HEK293 (cell line): ENCODE results near the gene NOXO1.
A peak's percentile ranks its signal among the peaks of the same experiment; 100 is the strongest.

Experiments
- CTCF ChIA-PET: fragments of 350-600 bp; formaldehyde crosslinking; extraction: SDS; loops from one replicate; lab custom pipeline; 2021; ENCODE audit warnings: antibody characterized with exemption; lab: Yijun Ruan, JAX
- POLR2A ChIA-PET: fragments of 300-600 bp; formaldehyde crosslinking; extraction: SDS; loops from one replicate; lab custom pipeline; 2020; ENCODE audit warnings: antibody characterized with exemption, inconsistent platforms; lab: Yijun Ruan, JAX
- H3K27ac ChIP-seq: fragments of 200-500 bp; sonication (Bioruptor generic); 2 replicates; pipeline ENCODE4 v1.5.1; 2014; ENCODE audit warnings: low read depth, low read length, control low read depth, inconsistent platforms; ENCODE audit errors: extremely low read depth
- H3K36me3 ChIP-seq, 2 experiments: fragments of 200-500 bp in 1 of 2; sonication (Bioruptor generic) in 1 of 2; 1 replicate in 1 of 2; 2 replicates in 1 of 2; pipeline ENCODE4 v1.5.1; 2014 to 2017; ENCODE audit warnings: inconsistent platforms in 2 of 2, low read length in 2 of 2; ENCODE audit not compliant: control insufficient read depth in 2 of 2, insufficient read depth in 1 of 2
- H3K4me1 ChIP-seq: fragments of 200-500 bp; sonication (Bioruptor generic); 2 replicates; pipeline ENCODE4 v1.5.1; 2014; ENCODE audit warnings: mild to moderate bottlenecking, low read length, inconsistent platforms; ENCODE audit not compliant: control insufficient read depth, insufficient read depth
- H3K4me3 ChIP-seq: 2 replicates; pipeline ENCODE4 v1.5.1; 2011; ENCODE audit warnings: low read depth, mild to moderate bottlenecking, control low read depth, low read length, moderate library complexity
- H3K9me3 ChIP-seq: fragments of 200-500 bp; sonication (Bioruptor generic); 2 replicates; pipeline ENCODE4 v1.5.1; 2014; ENCODE audit warnings: low read depth, low read length, inconsistent platforms; ENCODE audit not compliant: control insufficient read depth, insufficient read depth
- SETDB1 ChIP-seq: IDR thresholded peaks from one replicate; pipeline ENCODE4 v1.6.1; 2017; ENCODE audit warnings: mild to moderate bottlenecking, low read length, moderate library complexity, mixed read lengths; ENCODE audit not compliant: insufficient read length
- ZBTB1 ChIP-seq: fragments of 450-650 bp; formaldehyde crosslinking; IDR thresholded peaks from 2 replicates; pipeline ENCODE4 v1.5.1; 2016; ENCODE audit warnings: missing biosample characterization, missing genetic modification characterization
- ZBTB20 ChIP-seq: fragments of 450-650 bp; formaldehyde crosslinking; IDR thresholded peaks from 2 replicates; pipeline ENCODE4 v1.5.1; 2016; ENCODE audit warnings: missing biosample characterization, missing genetic modification characterization
- ZBTB8A ChIP-seq: fragments of 450-650 bp; formaldehyde crosslinking; IDR thresholded peaks from 2 replicates; pipeline ENCODE4 v1.5.1; 2016; ENCODE audit warnings: missing biosample characterization, missing genetic modification characterization
- ZFHX2 ChIP-seq: fragments of 450-650 bp; formaldehyde crosslinking; conservative IDR thresholded peaks from 2 replicates; pipeline ENCODE4 v1.5.1; 2016; ENCODE audit warnings: missing biosample characterization, missing genetic modification characterization
- ZNF10 ChIP-seq: fragments of 450-650 bp; formaldehyde crosslinking; IDR thresholded peaks from 2 replicates; pipeline ENCODE4 v1.5.1; 2017; ENCODE audit warnings: missing biosample characterization, missing genetic modification characterization
- ZNF132 ChIP-seq: fragments of 450-650 bp; formaldehyde crosslinking; IDR thresholded peaks from 2 replicates; pipeline ENCODE4 v1.5.1; 2017; ENCODE audit warnings: missing biosample characterization, missing genetic modification characterization, borderline replicate concordance
- ZNF24 ChIP-seq: fragments of 450-650 bp; formaldehyde crosslinking; IDR thresholded peaks from 2 replicates; pipeline ENCODE4 v1.5.1; 2016; ENCODE audit warnings: missing biosample characterization, missing genetic modification characterization
- ZNF549 ChIP-seq: fragments of 450-650 bp; IDR thresholded peaks from 2 replicates; pipeline ENCODE4 v1.5.1; 2018; ENCODE audit warnings: missing biosample characterization, missing genetic modification characterization, mild to moderate bottlenecking, inconsistent platforms, moderate library complexity
- ZNF600 ChIP-seq: fragments of 450-650 bp; formaldehyde crosslinking; IDR thresholded peaks from 2 replicates; pipeline ENCODE4 v1.5.1; 2016; ENCODE audit warnings: missing biosample characterization, missing genetic modification characterization
- ZNF623 ChIP-seq: fragments of 450-650 bp; formaldehyde crosslinking; IDR thresholded peaks from 2 replicates; pipeline ENCODE4 v1.5.1; 2016; ENCODE audit warnings: missing biosample characterization, missing genetic modification characterization
- ZNF707 ChIP-seq: fragments of 450-650 bp; formaldehyde crosslinking; IDR thresholded peaks from 2 replicates; pipeline ENCODE4 v1.5.1; 2016; ENCODE audit warnings: missing biosample characterization, missing genetic modification characterization
- ZNF843 ChIP-seq: fragments of 450-650 bp; formaldehyde crosslinking; IDR thresholded peaks from 2 replicates; pipeline ENCODE4 v1.5.1; 2016; ENCODE audit warnings: missing biosample characterization, missing genetic modification characterization
- TF ChIP-seq, protein P1 (sequence below): fragments of 450-650 bp; formaldehyde crosslinking; IDR thresholded peaks from 2 replicates; pipeline ENCODE4 v1.5.1; 2016; ENCODE audit warnings: missing biosample characterization, missing genetic modification characterization
- TF ChIP-seq, protein P2 (sequence below): sonication (generic); formaldehyde crosslinking; IDR thresholded peaks from 2 replicates; pipeline ENCODE4 v1.8.1; 2022; ENCODE audit warnings: mild to moderate bottlenecking, moderate library complexity, missing genetic modification reagents
- TF ChIP-seq, protein P3 (sequence below): fragments of 450-650 bp; formaldehyde crosslinking; IDR thresholded peaks from 2 replicates; pipeline ENCODE4 v1.5.1; 2016; ENCODE audit warnings: missing biosample characterization, missing genetic modification characterization
- TF ChIP-seq, protein P4 (sequence below): fragments of 450-650 bp; formaldehyde crosslinking; IDR thresholded peaks from 2 replicates; pipeline ENCODE4 v1.5.1; 2016; ENCODE audit warnings: missing biosample characterization, missing genetic modification characterization
- TF ChIP-seq, protein P5 (sequence below): fragments of 450-650 bp; formaldehyde crosslinking; IDR thresholded peaks from 2 replicates; pipeline ENCODE4 v1.5.1; 2016; ENCODE audit warnings: missing biosample characterization, missing genetic modification characterization, borderline replicate concordance

NOXO1 gene

DNA sequence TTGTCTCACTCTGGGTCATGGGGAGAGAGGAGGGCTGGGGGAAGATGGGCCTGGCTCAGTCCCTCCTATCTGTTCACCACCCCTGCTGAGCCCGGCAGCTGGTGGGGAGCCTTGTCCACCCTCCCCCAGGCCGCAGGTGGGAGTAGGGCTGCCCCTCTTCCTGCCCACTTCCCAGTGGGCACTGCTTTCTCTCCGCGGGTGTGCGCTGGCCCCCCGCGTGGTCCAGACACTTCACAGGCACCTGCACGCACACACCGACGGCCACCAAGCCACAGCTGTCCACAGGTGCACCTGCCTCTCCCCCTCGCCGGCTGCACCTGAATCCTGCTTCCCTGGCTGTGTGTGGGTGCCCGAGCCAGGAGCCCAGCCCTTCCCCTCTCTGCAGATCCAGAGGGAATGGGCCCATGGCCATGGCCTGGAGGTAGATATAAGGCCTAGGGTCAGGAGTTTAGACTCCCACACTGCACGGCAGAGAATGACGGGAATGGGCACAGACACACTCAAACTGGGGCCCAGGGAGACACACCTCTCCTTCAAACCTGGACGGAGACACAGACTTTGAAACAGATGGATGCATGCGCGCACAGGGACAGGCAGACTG is 47.5 kb upstream of the NOXO1 start (continued):
- TF ChIP-seq, protein P1, sequence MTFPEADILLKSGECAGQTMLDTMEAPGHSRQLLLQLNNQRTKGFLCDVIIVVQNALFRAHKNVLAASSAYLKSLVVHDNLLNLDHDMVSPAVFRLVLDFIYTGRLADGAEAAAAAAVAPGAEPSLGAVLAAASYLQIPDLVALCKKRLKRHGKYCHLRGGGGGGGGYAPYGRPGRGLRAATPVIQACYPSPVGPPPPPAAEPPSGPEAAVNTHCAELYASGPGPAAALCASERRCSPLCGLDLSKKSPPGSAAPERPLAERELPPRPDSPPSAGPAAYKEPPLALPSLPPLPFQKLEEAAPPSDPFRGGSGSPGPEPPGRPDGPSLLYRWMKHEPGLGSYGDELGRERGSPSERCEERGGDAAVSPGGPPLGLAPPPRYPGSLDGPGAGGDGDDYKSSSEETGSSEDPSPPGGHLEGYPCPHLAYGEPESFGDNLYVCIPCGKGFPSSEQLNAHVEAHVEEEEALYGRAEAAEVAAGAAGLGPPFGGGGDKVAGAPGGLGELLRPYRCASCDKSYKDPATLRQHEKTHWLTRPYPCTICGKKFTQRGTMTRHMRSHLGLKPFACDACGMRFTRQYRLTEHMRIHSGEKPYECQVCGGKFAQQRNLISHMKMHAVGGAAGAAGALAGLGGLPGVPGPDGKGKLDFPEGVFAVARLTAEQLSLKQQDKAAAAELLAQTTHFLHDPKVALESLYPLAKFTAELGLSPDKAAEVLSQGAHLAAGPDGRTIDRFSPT (tag by site-specific recombination), result 0 out of 2 replicates have a peak, but pooled peaks have one; percentile 36

DNA sequence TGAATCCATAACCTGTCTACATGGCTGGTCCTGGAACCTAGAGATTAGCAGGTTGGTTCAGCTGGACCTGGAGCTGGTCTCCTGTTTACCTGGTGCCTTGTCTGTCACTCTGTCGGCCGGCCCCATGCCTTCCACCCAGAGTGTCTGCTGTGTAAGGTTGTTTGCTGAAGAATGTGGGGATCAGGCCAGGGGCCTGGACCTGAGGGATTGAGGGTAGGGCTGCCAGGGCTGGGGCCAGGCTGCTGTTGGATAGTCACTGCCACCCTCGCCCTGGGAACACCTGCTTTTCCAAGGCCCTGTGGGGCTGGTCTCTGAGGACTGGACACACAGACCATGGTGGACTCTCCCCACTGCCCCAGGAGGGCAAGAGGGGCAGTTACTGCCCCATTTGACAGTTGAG is 46.9 kb upstream of the NOXO1 start:
- peaks cover 0 to 4% of the 10 kb centered on the region in 2 experiments; a peak in 1 of 3 replicates for H3K36me3 ChIP-seq
- ChIA-PET CTCF (interaction anchor here (1.1 to 2.1 kb wide), 3 partner anchors 12 to 112 kb away, joined by 5 to 10 read pairs (median 5); no protein-coding TSS in a partner anchor), POLR2A (interaction anchor here (1.0 to 2.6 kb wide), 4 partner anchors 11 to 127 kb away, joined by 4 to 15 read pairs (median 6); partner anchors contain the start of genes NTHL1, TRAF7 and TSC2)
- TF ChIP-seq ZNF24 (tag by site-specific recombination) (no peak), ZNF600 (tag by site-specific recombination) (0 out of 2 replicates have a peak, but pooled peaks have one; percentile 78)
- no peaks in the 10 kb centered on the region for H3K9me3 ChIP-seq
- no peak overlapping the region for H3K4me3 ChIP-seq
- no peaks in the 10 kb centered on the region; the same call in 1 of the 2 replicates for H3K4me1 ChIP-seq
- no peak overlapping the region for H3K27ac ChIP-seq

DNA sequence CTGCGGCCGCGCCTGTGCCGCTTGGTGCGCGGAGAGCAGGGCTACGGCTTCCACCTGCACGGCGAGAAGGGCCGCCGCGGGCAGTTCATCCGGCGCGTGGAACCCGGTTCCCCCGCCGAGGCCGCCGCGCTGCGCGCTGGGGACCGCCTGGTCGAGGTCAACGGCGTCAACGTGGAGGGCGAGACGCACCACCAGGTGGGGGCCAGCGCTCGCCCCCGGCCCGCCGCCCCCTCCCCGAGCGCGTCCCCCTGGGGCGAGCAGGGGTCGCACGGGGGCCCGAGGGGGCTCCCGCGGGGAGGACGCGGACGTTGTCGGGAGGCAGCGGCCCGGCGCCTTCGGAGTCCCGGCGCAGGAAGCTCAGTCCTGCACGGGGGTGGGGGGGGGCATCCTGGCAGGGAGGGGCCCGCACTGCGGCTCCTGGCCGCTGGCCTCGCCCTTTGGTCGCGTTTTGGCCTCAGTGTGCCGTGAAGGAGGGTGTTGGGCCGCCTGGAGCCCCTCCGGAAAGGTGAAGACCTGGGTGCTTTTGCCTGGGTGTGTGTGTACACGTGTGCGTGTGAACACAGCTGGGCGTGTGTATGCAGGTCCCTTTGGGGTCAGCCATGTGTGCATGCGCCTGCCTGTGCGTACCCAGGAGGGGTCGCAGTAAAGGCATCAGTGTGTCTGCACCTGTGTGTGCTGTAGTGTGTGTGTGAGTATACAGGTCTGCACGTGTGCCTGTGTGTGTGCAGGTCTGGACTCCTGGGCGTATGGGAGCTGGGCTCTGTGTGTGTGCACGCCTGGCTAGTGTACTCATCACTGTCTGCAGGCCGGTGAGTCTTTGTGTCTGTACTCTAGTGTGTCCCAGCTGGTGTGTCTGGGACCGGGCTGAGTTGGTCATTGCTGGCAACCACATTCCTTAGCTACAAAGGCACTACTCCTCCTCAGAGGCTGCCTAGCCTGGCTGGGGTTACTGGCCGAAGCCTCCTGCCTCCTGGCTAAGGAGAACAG is 46.0 kb upstream of the NOXO1 start:
- peaks cover 3% of the 10 kb centered on the region; the same call in 1 of the 2 replicates for H3K4me1 ChIP-seq
- ChIA-PET POLR2A (interaction anchor here (0.5 to 2.6 kb wide), 5 partner anchors 11 to 128 kb away, joined by 3 to 15 read pairs (median 6); partner anchors contain the start of genes NTHL1, TRAF7 and TSC2), CTCF (interaction anchor here (0.5 to 2.1 kb wide), 4 partner anchors 11 to 1418 kb away, joined by 4 to 10 read pairs (median 5); no protein-coding TSS in a partner anchor)
- peaks cover 0 to 4% of the 10 kb centered on the region in 2 experiments; a peak in 1 of 3 replicates for H3K36me3 ChIP-seq
- H3K4me3 ChIP-seq, result peak overlapping the region; percentile 42
- no peaks in the 10 kb centered on the region for H3K9me3 ChIP-seq
- peak overlapping the region; percentile 16; the same call in 1 of the 2 replicates for H3K27ac ChIP-seq
- TF ChIP-seq ZNF10 (tag by site-specific recombination), result no peak
- no peak for TF ChIP-seq ZNF843 (tag by site-specific recombination)
- TF ChIP-seq, protein P2, sequence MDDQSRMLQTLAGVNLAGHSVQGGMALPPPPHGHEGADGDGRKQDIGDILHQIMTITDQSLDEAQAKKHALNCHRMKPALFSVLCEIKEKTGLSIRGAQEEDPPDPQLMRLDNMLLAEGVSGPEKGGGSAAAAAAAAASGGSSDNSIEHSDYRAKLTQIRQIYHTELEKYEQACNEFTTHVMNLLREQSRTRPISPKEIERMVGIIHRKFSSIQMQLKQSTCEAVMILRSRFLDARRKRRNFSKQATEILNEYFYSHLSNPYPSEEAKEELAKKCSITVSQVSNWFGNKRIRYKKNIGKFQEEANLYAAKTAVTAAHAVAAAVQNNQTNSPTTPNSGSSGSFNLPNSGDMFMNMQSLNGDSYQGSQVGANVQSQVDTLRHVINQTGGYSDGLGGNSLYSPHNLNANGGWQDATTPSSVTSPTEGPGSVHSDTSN (CRISPR knock-in tag), result no peak
- TF ChIP-seq ZNF707 (tag by site-specific recombination), result no peak
- TF ChIP-seq ZNF549, result no peak
- TF ChIP-seq ZBTB20 (tag by site-specific recombination), result peak; percentile 58; the same call in 1 of the 2 replicates
- no peak for TF ChIP-seq ZNF132 (tag by site-specific recombination)
- TF ChIP-seq, protein P3, sequence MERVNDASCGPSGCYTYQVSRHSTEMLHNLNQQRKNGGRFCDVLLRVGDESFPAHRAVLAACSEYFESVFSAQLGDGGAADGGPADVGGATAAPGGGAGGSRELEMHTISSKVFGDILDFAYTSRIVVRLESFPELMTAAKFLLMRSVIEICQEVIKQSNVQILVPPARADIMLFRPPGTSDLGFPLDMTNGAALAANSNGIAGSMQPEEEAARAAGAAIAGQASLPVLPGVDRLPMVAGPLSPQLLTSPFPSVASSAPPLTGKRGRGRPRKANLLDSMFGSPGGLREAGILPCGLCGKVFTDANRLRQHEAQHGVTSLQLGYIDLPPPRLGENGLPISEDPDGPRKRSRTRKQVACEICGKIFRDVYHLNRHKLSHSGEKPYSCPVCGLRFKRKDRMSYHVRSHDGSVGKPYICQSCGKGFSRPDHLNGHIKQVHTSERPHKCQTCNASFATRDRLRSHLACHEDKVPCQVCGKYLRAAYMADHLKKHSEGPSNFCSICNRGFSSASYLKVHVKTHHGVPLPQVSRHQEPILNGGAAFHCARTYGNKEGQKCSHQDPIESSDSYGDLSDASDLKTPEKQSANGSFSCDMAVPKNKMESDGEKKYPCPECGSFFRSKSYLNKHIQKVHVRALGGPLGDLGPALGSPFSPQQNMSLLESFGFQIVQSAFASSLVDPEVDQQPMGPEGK (tag by site-specific recombination), result peak; percentile 81
- TF ChIP-seq SETDB1, result no peak
- TF ChIP-seq ZNF623 (tag by site-specific recombination), result no peak
- peak; percentile 27; the same call in 1 of the 2 replicates for TF ChIP-seq ZBTB8A (tag by site-specific recombination)
- TF ChIP-seq ZBTB1 (tag by site-specific recombination), result no peak
- TF ChIP-seq, protein P4, sequence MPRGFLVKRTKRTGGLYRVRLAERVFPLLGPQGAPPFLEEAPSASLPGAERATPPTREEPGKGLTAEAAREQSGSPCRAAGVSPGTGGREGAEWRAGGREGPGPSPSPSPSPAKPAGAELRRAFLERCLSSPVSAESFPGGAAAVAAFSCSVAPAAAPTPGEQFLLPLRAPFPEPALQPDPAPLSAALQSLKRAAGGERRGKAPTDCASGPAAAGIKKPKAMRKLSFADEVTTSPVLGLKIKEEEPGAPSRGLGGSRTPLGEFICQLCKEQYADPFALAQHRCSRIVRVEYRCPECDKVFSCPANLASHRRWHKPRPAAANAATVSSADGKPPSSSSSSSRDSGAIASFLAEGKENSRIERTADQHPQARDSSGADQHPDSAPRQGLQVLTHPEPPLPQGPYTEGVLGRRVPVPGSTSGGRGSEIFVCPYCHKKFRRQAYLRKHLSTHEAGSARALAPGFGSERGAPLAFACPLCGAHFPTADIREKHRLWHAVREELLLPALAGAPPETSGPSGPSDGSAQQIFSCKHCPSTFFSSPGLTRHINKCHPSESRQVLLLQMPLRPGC (tag by site-specific recombination), result no peak
- TF ChIP-seq ZFHX2, result no peak
- TF ChIP-seq, protein P5, sequence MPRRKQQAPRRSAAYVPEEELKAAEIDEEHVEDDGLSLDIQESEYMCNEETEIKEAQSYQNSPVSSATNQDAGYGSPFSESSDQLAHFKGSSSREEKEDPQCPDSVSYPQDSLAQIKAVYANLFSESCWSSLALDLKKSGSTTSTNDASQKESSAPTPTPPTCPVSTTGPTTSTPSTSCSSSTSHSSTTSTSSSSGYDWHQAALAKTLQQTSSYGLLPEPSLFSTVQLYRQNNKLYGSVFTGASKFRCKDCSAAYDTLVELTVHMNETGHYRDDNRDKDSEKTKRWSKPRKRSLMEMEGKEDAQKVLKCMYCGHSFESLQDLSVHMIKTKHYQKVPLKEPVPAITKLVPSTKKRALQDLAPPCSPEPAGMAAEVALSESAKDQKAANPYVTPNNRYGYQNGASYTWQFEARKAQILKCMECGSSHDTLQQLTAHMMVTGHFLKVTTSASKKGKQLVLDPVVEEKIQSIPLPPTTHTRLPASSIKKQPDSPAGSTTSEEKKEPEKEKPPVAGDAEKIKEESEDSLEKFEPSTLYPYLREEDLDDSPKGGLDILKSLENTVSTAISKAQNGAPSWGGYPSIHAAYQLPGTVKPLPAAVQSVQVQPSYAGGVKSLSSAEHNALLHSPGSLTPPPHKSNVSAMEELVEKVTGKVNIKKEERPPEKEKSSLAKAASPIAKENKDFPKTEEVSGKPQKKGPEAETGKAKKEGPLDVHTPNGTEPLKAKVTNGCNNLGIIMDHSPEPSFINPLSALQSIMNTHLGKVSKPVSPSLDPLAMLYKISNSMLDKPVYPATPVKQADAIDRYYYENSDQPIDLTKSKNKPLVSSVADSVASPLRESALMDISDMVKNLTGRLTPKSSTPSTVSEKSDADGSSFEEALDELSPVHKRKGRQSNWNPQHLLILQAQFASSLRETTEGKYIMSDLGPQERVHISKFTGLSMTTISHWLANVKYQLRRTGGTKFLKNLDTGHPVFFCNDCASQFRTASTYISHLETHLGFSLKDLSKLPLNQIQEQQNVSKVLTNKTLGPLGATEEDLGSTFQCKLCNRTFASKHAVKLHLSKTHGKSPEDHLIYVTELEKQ (tag by site-specific recombination), result no peak
